ENCODE results near the gene SMYD1.

Gene SMYD1

GRCh38 chr2:88069117-88069516 is 1.5 kb downstream of the SMYD1 start:
- no peak for DNase-seq (ENCODE audit: low spot score)
- no peak for TF ChIP-seq CTCF (IDR thresholded peaks at IDR 0.05; ENCODE audit: extremely low read depth, missing control alignments)

- no peak for TF ChIP-seq CTCF (IDR thresholded peaks at IDR 0.05; ENCODE audit: extremely low read depth, missing control alignments)
- no peak for DNase-seq (ENCODE audit: low spot score)
Observed at GRCh38 chr2:88070055-88070454, 2.4 kb downstream of the SMYD1 start.

GRCh38 chr2:88071365-88071764 is 3.7 kb downstream of the SMYD1 start:
- TF ChIP-seq CTCF (IDR thresholded peaks at IDR 0.05; ENCODE audit: extremely low read depth, missing control alignments): no peak
- no peak for DNase-seq (ENCODE audit: low spot score)

GRCh38 chr2:88074150-88074549 is 6.5 kb downstream of the SMYD1 start:
- DNase-seq (ENCODE audit: low spot score): no peak
- no peak for TF ChIP-seq CTCF (IDR thresholded peaks at IDR 0.05; ENCODE audit: extremely low read depth, missing control alignments)

- DNase-seq (ENCODE audit: low spot score): no peak
- no peak for TF ChIP-seq CTCF (IDR thresholded peaks at IDR 0.05; ENCODE audit: extremely low read depth, missing control alignments)
Observed at GRCh38 chr2:88074854-88075292, 7.2 kb downstream of the SMYD1 start.

GRCh38 chr2:88077080-88077479 is 9.5 kb downstream of the SMYD1 start:
- TF ChIP-seq CTCF (IDR thresholded peaks at IDR 0.05; ENCODE audit: extremely low read depth, missing control alignments): no peak
- no peak for DNase-seq (ENCODE audit: low spot score)

- no peak for DNase-seq (ENCODE audit: low spot score)
- no peak for TF ChIP-seq CTCF (IDR thresholded peaks at IDR 0.05; ENCODE audit: extremely low read depth, missing control alignments)
Observed at GRCh38 chr2:88078643-88079172, 11.1 kb downstream of the SMYD1 start.

Data from GM20000 (cell line).